Liver (tissue), 3 donors: ENCODE data around the gene CAPZA2.

Experiments used
- CTCF ChIP-seq: fragments of 150-350 bp; IDR thresholded peaks from 2 replicates; pipeline ENCODE4 v1.5.1; 2017; ENCODE audit warnings: improper control_type of control experiment, low read depth, low read length; ENCODE audit not compliant: missing input control
- TAF1 ChIP-seq: conservative IDR thresholded peaks from 2 replicates; pipeline ENCODE4 v1.6.1; 2016; ENCODE audit warnings: antibody characterized with exemption, mild to moderate bottlenecking
- ZBTB33 ChIP-seq: IDR thresholded peaks from 2 replicates; pipeline ENCODE4 v1.6.1; 2016; ENCODE audit warnings: antibody characterized with exemption
- donor health status: healthy.
- donor health status: healthy.

- TF ChIP-seq ZBTB33: no peak
- no peak for TF ChIP-seq TAF1
- TF ChIP-seq CTCF: no peak
Measured at GRCh38 chr7:116966601-116967000, 104.2 kb downstream of the CAPZA2 start.
